Suprapubic skin (tissue), 3 donors: ENCODE measurements around the gene RBM4B.

Experiments
- CTCF ChIP-seq, 2 donors: fragments of 200-600 bp in 1 of 2; fragments of 450-650 bp in 1 of 2; sonication (generic) in 1 of 2; IDR thresholded peaks; one replicate each; pipeline ENCODE4 v1.5.1; 2016 to 2019; ENCODE audit warnings: antibody characterized with exemption in 2 of 2, mild to moderate bottlenecking in 1 of 2, moderate library complexity in 1 of 2
- EP300 ChIP-seq: sonication (generic); formaldehyde crosslinking; IDR thresholded peaks from one replicate; pipeline ENCODE4 v1.6.1; 2017; ENCODE audit warnings: antibody characterized with exemption

GRCh38 chr11:66649903-66650302 is 27.8 kb downstream of the RBM4B start:
- TF ChIP-seq CTCF (IDR thresholded peaks at IDR 0.05), result no peak
- TF ChIP-seq EP300, result no peak
